ENCODE data around the gene TRAPPC6A.
A peak's percentile ranks its signal among the peaks of the same experiment; 100 is the strongest.

GRCh38 chr19:45200568-45200967 is 22.5 kb upstream of the TRAPPC6A start:
- TF ChIP-seq CTCF (CRISPR knock-in tag; IDR thresholded peaks at IDR 0.05), result peak; percentile 89
- no peak for TF ChIP-seq IRF9 (CRISPR knock-in tag; IDR thresholded peaks at IDR 0.05; ENCODE audit: borderline replicate concordance)
- no peak for TF ChIP-seq NFRKB (IDR thresholded peaks at IDR 0.05)
- TF ChIP-seq ATF6 (CRISPR knock-in tag; conservative IDR thresholded peaks at IDR 0.05), result no peak
- no peak for TF ChIP-seq MYC (CRISPR knock-in tag; IDR thresholded peaks at IDR 0.05; ENCODE audit: borderline replicate concordance)
- TF ChIP-seq ZNF263 (CRISPR knock-in tag; IDR thresholded peaks at IDR 0.05), result no peak
- no peak for TF ChIP-seq KDM1A (CRISPR knock-in tag; IDR thresholded peaks at IDR 0.05)
- no peak for TF ChIP-seq SIN3A (IDR thresholded peaks at IDR 0.05; ENCODE audit: borderline replicate concordance, low read depth, low read length)
- no peak for TF ChIP-seq EP300 (IDR thresholded peaks at IDR 0.05; ENCODE audit: low read depth in 2 of 2, low read length in 2 of 2)
- TF ChIP-seq EP300 (CRISPR knock-in tag; IDR thresholded peaks at IDR 0.05; ENCODE audit: borderline replicate concordance), result no peak
- no peak for TF ChIP-seq FIP1L1 (IDR thresholded peaks at IDR 0.05; ENCODE audit: borderline replicate concordance, insufficient read depth, low read depth, low read length)

Data from HepG2 (cell line).